ENCODE results near the gene WDR6.
A peak's percentile ranks its signal among the peaks of the same experiment; 100 is the strongest.

Gene WDR6

DNA sequence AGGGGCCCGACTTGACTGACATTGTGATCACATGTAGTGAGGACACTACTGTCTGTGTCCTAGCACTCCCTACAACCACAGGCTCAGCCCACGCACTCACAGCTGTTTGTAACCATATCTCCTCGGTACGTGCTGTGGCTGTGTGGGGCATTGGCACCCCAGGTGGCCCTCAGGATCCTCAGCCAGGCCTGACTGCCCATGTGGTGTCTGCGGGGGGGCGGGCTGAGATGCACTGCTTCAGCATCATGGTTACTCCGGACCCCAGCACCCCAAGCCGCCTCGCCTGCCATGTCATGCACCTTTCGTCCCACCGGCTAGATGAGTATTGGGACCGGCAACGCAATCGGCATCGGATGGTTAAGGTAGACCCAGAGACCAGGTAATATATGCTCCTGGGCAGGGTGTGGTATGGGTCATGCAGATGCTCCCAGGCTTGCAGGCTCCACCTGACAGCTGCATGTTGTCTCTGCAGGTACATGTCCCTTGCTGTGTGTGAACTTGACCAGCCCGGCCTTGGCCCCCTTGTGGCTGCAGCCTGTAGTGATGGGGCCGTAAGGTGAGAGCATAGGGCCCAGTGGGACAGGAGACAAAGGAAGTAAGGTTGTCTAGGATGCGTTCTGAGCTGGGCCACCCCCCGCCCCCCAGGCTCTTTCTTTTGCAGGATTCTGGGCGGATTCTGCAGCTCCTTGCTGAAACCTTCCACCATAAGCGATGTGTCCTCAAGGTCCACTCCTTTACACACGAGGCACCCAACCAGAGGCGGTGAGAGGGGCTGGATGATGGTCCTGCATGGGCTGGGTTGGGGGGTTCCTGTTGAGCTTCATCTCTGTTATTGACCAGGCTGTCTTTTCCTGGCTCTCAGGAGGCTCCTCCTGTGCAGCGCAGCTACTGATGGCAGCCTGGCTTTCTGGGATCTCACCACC is 6.8 kb downstream of the WDR6 start:
- no peak for DNase-seq

DNA sequence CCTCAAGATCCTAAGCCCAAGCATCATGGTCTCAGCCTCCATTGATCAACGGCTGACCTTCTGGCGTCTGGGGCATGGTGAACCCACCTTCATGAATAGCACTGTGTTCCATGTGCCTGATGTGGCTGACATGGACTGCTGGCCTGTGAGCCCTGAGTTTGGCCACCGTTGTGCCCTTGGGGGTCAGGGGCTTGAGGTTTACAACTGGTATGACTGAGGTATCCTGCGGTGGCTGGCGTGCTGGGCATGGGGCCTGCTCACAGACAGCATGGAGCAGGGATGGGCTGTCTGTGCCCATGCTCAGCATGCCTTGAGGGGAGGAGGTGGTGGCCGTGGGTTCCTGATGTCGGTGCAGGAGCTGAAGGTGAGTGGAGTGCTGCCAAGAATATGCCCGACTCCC is 7.9 kb downstream of the WDR6 start:
- DNase-seq = no peak

DNA sequence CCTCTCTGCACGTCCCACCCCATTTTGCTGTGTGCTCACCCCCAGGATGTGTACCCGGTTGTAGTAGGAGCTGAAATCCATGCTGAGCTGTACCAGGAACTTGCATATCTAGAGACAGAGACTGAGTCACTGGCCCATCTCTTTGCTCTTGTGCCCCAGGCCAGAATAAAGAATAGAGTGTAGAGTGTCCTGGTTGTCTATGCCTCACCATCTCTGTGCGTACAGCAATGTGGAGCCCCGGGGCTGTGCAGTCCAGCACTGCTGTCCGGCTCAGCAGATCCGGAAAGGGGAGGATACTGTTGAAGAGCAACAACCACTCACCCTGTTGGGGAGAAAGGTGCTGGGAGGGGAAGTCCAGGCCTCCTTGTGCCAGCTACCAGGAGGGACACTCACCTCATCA is 8.6 kb downstream of the WDR6 start:
- DNase-seq = no peak

DNA sequence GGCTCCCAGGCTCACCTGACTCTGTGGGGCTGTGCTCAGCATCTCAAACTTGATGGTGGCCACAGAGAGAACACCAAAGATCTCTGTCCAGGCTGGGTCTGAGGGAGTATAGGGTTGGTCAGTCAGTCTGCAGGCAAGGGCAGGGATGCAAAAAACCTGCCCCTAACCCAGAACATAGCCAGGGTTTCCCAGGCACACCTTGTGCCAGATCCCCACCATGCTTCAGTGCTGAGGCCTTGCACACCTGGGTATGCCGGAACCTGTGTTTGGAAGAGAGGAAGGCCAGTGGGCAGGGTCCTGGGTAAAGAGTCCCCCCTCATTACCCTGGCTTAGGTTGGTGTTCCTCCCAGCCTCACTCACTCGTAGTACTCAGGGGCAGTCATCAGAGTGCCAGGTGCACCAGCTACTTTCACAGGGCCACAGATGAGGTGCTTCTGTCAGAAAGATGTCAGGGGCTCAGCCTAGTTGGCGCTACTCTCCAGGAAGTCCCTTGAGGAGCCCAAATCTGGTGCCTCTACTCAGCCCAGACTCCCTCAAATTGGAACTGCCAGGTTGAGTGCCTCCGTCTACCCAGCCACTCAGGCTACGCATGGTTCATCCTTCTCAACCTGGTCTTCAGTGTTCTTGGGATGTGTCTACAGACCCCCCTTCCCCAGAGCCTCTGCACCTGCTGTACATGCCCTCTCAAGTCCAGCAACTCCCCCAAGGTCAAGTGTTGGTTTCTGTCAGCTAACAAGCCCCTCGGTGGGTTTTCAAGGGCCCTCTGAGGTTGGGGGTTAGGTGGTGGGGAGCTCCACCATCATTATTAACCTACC is 9.4 kb downstream of the WDR6 start:
- DNase-seq = no peak

DNA sequence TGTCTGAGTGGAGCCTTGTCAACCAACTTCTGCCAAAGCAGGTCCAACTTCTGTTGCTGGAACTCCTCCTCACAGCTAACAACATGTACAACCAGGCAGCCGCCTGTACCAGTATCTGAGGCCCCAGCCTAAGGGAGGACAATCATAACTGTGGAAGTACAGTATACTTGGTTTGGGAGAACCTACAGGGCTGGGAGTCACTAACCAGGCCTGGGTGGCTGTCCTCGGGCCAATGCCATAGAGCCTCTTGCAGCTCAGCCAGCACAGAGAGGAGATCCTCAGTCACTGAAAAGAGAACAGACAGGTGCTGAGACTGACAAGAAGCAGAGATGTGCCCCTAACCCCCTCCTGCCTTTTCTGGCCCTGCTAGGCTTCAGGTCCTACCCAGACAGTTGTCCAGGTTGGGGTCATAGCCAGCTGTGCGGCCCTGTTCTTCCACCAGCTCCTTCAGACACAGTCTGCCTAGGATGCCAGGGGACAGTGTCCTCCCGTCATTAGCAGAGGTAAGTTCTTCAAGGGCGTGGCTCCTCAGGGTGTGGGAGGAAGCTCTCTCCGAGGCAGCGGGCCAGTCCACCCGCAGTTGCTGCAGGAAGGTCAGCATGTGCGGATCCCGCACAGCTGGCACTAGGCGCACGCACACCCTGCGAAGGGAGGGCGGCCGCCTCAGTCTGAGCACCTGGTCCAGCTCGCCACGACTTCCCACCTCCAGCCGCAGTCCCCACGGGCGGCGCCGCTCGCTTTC is 10.2 kb downstream of the WDR6 start:
- no peak for DNase-seq

DNA sequence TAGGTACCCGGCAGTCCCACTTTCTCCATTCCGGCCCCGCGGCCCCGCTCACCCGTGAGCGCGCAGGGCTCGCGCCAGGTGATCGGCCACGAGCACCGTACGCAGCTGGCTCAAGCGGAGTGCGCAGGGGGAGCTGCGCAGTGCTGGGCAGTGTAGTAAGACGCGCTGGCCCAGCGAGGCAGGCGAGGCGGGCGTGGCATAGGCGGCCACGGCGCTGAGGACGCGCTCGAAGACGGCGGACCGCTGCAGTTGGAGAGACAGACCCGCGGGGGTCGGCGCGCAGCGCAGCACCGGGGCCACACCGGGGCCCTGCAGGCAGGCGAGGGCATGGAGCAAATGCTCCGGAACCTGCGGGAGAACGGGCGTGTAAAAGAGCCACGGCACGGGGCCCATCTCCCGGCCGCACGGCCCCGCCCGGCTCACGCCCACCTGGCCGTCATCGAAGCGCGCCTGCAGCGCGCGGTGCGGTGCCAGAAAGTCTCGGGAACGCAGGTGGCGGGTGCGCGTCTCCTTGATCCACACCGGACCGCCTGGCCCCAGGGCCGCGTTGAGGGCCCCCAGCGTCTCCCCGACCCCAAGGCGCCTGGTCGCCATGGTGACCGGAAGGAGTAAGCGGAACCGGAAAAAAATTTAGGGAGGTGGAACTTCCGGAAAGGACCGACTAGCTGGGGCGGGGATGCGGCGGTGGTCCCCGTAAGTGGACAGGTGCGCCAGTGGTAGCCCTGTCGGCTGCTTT is 10.9 kb downstream of the WDR6 start, which contains the start of gene DALRD3:
DALRD3 (minus strand) TSS at position 610 of the 736 bp plus-strand sequence; CDS start at position 594, 16 bp downstream.
- peak in 45 of 51 donors; percentile 11 to 80 (median 54) for DNase-seq

DNA sequence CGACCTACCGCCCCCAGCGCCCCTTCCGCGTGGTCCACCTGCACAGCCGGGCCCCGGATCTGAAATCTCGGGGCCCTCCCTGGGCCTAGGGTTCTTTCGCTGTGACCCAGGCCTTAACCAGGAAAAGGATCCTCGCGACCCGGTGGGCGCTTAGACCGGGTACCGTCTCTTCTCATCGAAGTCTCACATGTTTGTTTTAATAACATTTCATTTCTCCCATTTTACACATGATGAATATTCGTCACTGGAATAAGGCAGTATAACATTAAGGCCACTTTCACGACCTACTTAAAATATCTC is 11.5 kb downstream of the WDR6 start:
- no peak for DNase-seq

DNA sequence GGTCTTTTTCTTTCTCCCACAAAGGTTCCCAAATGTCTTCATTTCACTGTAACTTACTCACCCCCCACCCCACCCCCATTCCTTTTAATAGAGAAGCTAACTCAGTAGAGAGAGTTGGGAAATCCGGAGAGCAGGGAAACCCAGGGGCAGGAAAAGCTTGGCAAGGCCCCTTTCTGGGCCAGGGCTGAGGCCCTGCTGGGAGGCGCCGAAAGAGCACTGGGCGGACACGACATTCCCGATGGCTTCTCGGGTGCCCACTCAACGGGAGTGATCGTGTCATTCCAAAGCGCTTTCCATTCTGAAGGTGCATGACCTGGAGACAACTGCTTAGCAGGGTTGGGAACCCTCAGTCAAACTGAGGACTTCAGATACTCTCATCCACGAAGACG is 12.7 kb downstream of the WDR6 start:
- no peak for DNase-seq

DNA sequence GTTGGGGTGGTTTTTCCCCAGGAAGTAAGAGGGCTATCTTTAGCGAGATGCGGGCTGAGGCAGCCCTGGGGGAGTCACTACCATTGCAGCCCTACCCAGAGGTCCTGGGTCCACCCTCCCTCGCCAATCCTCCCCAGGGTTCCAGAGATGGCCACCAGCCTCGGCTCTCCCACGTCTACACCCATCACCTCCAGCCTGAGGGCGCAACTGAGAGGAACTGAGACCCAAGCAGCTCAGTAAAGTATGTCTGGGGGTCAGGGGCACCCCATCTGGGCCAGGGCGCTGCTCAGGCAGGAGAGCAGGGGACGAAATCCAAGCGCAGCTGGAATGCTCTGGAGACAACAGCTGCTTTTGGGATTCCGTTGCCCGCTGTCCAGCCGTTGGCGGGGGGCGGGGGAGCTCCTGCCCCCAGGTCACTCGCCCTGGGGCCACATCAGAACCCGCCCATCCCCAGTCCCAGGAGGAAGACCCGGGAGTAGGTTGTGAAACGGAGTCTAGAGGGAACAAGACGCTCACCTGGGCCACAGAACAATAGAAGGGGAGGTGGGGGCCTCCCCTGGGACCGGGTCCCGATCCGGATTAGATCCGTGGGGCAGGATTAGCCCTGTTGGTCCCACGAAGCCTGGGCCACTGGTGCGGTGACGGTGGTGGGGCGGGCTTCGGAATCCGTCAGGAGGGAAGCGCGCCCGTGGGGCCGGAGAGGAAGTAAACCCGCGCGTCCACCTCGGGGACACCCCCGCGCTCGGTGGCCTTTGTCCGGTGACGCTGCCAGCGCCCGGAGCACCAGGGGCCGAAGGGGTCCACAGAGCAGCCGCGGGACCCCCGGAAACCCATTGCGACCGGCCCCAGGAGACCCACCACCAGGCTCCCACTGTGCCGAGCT is 13.4 kb downstream of the WDR6 start:
- DNase-seq = peak in 12 of 51 donors; percentile 20 to 67 (median 44)

DNA sequence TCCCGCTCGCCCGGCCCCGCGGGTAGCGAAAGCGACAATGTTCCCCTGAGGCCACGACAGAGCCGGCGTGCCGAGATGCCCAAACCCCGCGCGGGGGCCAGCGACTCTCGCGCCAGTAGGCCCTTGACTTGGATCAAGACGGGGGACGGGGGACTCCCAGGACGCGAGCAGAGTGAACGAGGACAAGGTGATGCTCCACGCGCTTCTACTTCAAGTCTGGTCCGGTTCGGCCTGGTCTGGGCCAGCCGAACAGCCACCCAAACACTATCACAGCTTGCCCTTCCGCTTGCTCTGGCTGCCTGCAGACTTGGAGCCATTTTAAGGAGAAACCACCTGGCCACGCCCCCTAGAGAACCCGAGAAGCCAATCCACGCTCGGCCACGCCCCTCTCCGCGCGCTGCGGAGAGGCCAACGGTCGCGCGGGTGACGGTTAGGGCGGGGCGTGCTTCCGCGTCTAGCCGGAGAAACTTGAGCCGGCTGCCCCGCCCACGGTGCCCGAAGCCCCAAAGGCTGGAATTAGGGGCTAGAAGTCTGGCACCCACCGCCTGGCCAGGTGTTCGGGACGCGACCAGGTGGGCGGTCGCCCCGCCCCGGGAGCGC is 14.1 kb downstream of the WDR6 start:
- peak; percentile 78 to 98 (median 94) for DNase-seq

DNA sequence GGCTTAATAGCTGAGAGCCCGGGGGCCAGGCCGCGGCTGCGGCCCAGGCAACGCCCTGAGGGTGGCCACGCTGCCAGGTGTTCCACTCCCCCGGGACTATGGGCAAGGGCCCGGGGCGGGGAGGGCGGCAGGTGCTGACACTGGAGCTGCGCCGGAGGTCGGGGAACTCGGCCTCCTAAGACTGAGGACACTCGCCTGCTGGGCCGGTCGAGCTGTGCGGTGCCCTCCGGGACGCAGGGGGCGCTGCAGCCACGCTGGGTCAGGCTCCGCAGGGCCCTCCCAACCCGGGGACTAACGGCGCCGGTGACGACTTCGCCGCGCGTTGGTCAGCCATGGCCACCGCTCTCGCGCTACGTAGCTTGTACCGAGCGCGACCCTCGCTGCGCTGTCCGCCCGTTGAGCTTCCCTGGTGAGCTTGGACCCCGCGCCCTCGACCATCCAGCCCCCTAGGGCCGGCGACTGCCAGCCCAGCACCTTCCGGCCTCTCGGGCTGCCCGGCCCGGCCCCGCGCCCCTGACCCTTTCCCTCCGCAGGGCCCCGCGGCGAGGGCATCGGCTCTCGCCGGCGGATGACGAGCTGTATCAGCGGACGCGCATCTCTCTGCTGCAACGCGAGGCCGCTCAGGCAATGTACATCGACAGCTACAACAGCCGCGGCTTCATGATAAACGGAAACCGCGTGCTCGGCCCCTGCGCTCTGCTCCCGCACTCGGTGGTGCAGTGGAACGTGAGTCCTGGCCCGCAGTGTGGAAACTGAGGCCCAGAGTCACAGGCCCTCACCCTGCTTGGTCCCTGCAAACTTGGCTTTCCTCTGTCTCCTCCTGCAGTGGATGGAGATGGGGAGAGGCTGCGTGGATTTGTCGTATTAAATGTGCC is 14.9 kb downstream of the WDR6 start, which contains the start of gene NDUFAF3:
NDUFAF3 (plus strand) TSS at position 309 of the 875 bp plus-strand sequence; CDS start at position 333, 24 bp downstream.
- peak; percentile 52 to 92 (median 84) for DNase-seq

DNA sequence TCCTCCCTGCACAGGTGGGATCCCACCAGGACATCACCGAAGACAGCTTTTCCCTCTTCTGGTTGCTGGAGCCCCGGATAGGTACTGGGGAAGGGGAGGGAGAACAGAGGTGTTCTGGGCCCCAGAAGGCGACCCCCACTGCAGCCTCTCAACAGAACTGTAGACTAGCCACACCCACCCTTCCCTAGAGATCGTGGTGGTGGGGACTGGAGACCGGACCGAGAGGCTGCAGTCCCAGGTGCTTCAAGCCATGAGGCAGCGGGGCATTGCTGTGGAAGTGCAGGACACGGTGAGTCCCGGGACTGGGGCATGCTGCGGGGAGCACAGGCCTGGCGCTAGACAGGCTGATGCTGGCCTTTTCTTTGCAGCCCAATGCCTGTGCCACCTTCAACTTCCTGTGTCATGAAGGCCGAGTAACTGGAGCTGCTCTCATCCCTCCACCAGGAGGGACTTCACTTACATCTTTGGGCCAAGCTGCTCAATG is 15.5 kb downstream of the WDR6 start:
- no peak for DNase-seq

DNA sequence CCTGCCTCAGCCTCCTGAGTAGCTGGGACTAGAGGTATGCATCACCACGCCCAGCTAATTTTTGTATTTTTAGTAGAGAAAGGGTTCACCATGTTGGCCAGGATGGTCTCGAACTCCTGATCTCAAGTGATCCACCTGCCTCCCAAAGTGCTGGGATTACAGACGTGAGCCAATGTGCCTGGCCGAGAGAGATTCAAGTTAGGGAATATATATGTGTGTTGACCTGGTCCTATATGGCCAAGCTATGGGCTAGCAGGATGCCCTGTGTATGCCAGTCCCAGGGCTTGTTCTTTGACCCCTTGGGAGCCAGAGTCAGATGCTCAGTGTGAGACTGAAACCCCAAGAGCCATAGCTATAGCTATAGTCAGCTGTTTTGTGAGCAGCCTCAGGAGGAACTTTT is 16.6 kb downstream of the WDR6 start:
- DNase-seq = no peak

DNA sequence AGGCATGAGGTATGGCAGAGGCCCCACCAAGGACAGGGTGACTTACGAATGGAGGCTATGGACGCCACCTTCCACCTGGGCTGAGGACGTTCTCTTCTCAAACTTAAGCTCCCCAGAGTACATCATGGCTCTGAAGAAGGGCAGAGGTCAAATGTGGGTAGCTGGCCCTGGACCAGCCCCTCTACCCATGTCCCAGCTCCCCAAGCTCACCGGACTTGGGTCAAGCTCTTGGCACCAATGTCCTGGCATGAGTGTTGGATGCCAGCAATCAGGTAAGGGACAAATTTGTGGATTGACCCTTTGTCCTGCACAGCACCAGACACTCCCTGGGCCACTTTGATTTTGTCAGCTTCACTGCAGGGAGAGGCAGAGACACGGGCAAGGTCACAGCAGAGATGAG is 17.3 kb downstream of the WDR6 start:
- DNase-seq = no peak

DNA sequence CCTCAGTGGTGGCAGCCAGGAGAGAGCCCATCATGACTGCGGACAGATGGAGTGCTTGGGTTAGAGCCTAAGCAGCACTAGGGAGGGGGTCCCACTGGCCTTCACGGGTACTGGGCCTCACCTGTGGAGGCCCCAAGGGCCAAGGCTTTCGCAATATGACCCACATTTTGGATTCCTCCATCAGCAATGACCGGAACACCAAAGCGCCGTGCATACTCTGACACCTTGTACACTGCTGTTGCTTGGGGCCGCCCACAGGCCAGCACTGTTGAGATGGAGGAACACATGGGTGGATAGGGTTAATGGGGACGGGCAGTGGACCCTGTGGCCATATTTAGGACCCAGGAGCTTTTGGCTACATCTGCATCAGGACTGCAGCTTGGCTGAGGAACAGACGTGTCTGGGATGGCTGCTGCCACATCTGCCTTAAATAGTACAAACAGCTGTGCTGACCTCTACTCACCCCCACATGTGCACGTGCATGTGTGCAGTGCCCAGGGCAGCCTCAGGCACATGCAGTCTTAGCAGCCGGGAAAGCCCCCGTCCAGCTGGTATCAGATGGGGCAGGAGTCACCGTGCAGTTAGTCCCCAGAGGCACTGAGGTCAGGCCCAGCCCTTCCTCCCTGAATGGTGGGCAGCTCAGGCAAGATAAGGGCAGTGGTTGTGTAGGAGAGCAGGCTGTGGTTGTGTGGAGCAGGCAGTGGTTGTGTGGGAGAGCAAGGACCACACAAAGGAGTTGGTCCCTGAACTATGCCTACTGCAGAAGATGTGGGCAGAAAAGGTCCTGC is 18.0 kb downstream of the WDR6 start:
- no peak for DNase-seq

DNA sequence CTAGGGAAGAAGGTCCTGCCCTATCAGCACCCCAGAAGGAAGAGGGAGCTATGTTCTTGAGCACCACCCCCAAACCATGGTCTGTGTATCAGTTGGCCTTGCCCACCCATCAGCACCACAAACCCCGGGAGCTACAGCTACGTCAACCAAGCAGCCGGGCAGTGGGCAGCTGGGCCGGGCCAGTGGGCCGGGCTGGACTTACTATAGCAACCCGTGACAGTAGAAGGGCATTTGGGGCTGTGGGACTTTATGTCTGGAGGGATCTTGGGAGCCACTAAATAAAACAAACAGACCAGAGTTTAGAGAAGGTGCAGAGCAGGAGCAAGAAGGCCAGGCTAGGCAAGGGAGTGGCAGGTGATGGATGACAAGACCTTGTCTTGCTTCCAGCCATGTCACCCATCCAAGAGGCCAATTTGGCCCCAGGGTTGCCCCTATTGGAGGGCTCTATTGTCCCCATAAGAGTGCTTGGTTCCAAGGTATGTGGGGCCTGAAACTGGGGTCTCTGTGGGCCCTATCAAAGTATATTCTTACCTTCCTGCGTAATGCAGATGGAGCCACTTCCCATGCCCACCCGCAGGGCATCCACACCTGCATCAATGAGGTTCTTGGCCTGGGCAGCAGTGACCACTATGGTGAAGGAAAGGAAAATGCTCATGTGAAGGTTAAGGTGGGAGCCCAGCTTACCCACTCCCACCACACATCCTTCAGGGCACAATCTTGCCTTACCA is 18.8 kb downstream of the WDR6 start:
- DNase-seq = no peak

DNA sequence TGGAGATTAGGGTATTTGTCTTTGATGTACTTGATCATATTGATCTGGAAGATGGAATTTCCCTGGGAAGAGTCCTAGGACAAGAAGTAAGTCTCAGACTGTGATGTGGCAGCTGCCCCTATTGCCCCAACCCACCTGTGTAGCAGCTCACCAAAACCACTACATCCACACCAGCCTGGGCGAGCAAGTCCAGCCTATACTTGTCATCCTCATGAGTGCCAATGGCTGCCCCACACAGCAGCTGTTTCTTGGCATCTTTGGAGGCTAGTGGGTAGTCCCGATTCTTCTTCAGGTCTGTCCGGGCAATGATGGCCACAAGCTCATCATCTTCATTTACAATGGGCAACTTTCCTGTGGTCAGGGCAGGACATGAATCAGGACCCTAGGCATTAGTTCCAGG is 19.3 kb downstream of the WDR6 start:
- DNase-seq = no peak

Measured in hypothalamus (tissue), 51 donors.